ENCODE measurements around the gene VAV2.

DNA sequence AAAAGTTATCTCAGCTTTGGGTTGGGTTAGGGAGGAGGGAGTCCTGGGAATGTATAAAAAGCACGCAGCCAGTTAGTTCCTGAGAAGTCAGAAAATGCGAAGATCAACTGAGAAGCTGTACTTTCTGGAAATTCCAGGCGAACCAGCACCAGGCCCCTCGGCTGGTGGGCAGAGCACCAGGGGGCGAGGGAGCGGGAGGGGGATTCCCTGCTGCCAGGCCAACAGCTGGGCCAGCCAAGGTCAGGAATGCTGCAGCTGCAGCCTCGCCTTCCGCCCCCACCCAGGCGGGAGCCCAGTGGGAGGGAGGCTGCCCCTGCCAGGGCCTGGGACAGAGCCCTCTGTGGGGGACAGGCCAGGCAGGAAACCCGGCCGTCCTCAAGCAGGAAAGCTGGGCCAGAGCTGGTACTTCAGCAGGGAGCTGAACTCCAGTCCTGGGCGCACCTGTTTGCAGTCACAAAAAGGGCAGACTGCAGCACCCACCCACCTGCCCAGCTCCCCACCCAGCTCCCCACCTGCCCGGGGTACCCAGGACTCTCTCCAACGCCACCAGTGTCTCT, 35.5 kb downstream of the VAV2 start:
- TF ChIP-seq CTCF (IDR thresholded peaks at IDR 0.05), result no peak
- no peak for TF ChIP-seq POLR2A (IDR thresholded peaks at IDR 0.05)

All from breast epithelium (tissue), 3 donors.